ENCODE results near the gene PDXDC1. TPM values are rescaled to one million over a fixed set of nuclear protein-coding genes. Genes with fewer than 3 reads are reported as not detected.

Gene PDXDC1
- total RNA-seq, 1 donor from 2014 or later, result 55.5 TPM

- no peak for TF ChIP-seq CTCF (IDR thresholded peaks at IDR 0.05; ENCODE audit: insufficient read depth, low read length, poor library complexity, severe bottlenecking)
- Histone ChIP-seq H3K4me3 (ENCODE audit: low read depth, low read length) (no peak overlapping the region), H3K27me3 (ENCODE audit: control insufficient read depth, insufficient read depth, low read length) (no peaks in the 10 kb centered on the region), H3K36me3 (ENCODE audit: control insufficient read depth, insufficient read depth, low read length) (peaks cover 1% of the 10 kb centered on the region)
- no peak for DNase-seq (ENCODE audit: low read depth)
These were observed 76.6 kb downstream of the PDXDC1 start for GRCh38 chr16:15051387-15051951.

GRCh38 chr16:15052747-15053476, 78.1 kb downstream of the PDXDC1 start:
- TF ChIP-seq CTCF (IDR thresholded peaks at IDR 0.05; ENCODE audit: insufficient read depth, low read length, poor library complexity, severe bottlenecking), result no peak
- no peak for DNase-seq (ENCODE audit: low read depth)

DNA sequence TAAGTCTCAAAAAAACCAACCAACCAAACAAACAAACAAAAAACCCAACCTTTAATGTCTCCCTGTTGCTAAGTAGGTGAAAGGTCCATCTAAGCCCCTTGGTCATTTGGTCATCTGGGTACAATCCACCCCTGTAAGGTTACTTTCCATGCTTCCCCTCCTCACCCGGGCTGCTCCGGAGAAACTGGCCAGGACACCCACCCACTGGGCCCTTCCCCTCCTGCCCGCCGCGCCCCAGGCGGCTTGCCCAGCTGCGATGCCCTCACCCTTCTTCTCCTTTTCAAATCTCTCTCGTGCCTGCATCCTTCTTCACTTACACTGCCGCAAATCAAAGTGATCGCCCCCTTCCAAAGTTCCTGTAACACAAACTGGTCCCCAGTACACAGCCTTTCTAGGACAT, 79.1 kb downstream of the PDXDC1 start:
- TF ChIP-seq CTCF (IDR thresholded peaks at IDR 0.05; ENCODE audit: insufficient read depth, low read length, poor library complexity, severe bottlenecking), result no peak
- Histone ChIP-seq H3K27me3 (ENCODE audit: control insufficient read depth, insufficient read depth, low read length) (no peaks in the 10 kb centered on the region), H3K4me3 (ENCODE audit: low read depth, low read length) (no peak overlapping the region), H3K36me3 (ENCODE audit: control insufficient read depth, insufficient read depth, low read length) (no peaks in the 10 kb centered on the region)
- DNase-seq (ENCODE audit: low read depth), result no peak

More at GRCh38 chr16:15052747-15053476, 78.1 kb downstream of the PDXDC1 start:
- Histone ChIP-seq H3K36me3 (ENCODE audit: control insufficient read depth, insufficient read depth, low read length) (no peaks in the 10 kb centered on the region), H3K27me3 (ENCODE audit: control insufficient read depth, insufficient read depth, low read length) (no peaks in the 10 kb centered on the region), H3K4me3 (ENCODE audit: low read depth, low read length) (no peak overlapping the region)

GRCh38 chr16:15054357-15055140, 79.7 kb downstream of the PDXDC1 start:
- TF ChIP-seq CTCF (IDR thresholded peaks at IDR 0.05; ENCODE audit: insufficient read depth, low read length, poor library complexity, severe bottlenecking), result no peak
- Histone ChIP-seq H3K4me3 (ENCODE audit: low read depth, low read length) (peak overlapping the region; percentile 97), H3K36me3 (ENCODE audit: control insufficient read depth, insufficient read depth, low read length) (no peaks in the 10 kb centered on the region), H3K27me3 (ENCODE audit: control insufficient read depth, insufficient read depth, low read length) (no peaks in the 10 kb centered on the region)
- no peak for DNase-seq (ENCODE audit: low read depth)

GRCh38 chr16:15055141-15056053, 80.6 kb downstream of the PDXDC1 start:
- DNase-seq (ENCODE audit: low read depth), result no peak
- Histone ChIP-seq H3K4me3 (ENCODE audit: low read depth, low read length) (peak overlapping the region; percentile 97), H3K27me3 (ENCODE audit: control insufficient read depth, insufficient read depth, low read length) (no peaks in the 10 kb centered on the region), H3K36me3 (ENCODE audit: control insufficient read depth, insufficient read depth, low read length) (no peaks in the 10 kb centered on the region)
- TF ChIP-seq CTCF (IDR thresholded peaks at IDR 0.05; ENCODE audit: insufficient read depth, low read length, poor library complexity, severe bottlenecking), result peak; percentile 10

Measured in kidney epithelial cell (primary cell).